GM23338 (cell line): Measurements from ENCODE around the gene MRPS15. TPM values are rescaled to one million over a fixed set of nuclear protein-coding genes. Genes with fewer than 3 reads are reported as not detected.

Experiments used
- ATAC-seq: fragments of 200-7000 bp; cut with Tn5 transposase; 3 replicates; pipeline ENCODE4 v1.9.1; 2020
- DNase-seq: peaks from one replicate; pipeline ENCODE4 v3.0.0-alpha.2; 2015; ENCODE audit warnings: low spot score
- H2AFZ ChIP-seq: fragments of 200-600 bp; sonication (generic); 2 replicates; pipeline ENCODE4 v1.8.0; 2016; ENCODE audit warnings: antibody characterized with exemption, mild to moderate bottlenecking, moderate library complexity
- H3F3A ChIP-seq: fragments of 200-600 bp; sonication (generic); replicated peaks from 2 replicates; pipeline ENCODE4 v1.8.0; 2017; ENCODE audit warnings: antibody characterized with exemption, mixed run types, low read depth
- H3K27ac ChIP-seq: fragments of 200-600 bp; sonication (generic); 2 replicates; pipeline ENCODE4 v1.6.1; 2016; ENCODE audit warnings: low read depth
- H3K27me3 ChIP-seq: fragments of 200-600 bp; sonication (generic); 2 replicates; pipeline ENCODE4 v1.8.0; 2016; ENCODE audit warnings: mild to moderate bottlenecking, mixed run types, moderate library complexity; ENCODE audit not compliant: insufficient read depth
- H3K36me3 ChIP-seq: fragments of 200-600 bp; sonication (generic); 2 replicates; pipeline ENCODE4 v1.8.0; 2016; ENCODE audit warnings: mild to moderate bottlenecking; ENCODE audit not compliant: insufficient read depth
- H3K4me1 ChIP-seq: fragments of 200-600 bp; sonication (generic); 2 replicates; pipeline ENCODE4 v1.8.0; 2016; ENCODE audit warnings: mild to moderate bottlenecking, moderate library complexity; ENCODE audit not compliant: insufficient read depth
- H3K4me2 ChIP-seq: fragments of 200-600 bp; sonication (generic); 2 replicates; pipeline ENCODE4 v1.7.1; 2017; ENCODE audit warnings: mixed run types
- H3K4me3 ChIP-seq: fragments of 200-600 bp; sonication (generic); 2 replicates; pipeline ENCODE4 v1.6.1; 2016; ENCODE audit warnings: mixed run types
- H3K79me2 ChIP-seq: fragments of 200-600 bp; sonication (generic); replicated peaks from 2 replicates; pipeline ENCODE4 v1.8.0; 2017; ENCODE audit warnings: mild to moderate bottlenecking; ENCODE audit not compliant: insufficient read depth
- H3K9me2 ChIP-seq: fragments of 200-600 bp; sonication (generic); 2 replicates; pipeline ENCODE4 v1.8.0; 2017; ENCODE audit not compliant: insufficient read depth
- H4K20me1 ChIP-seq: fragments of 200-600 bp; sonication (generic); replicated peaks from 2 replicates; pipeline ENCODE4 v1.8.0; 2017; ENCODE audit warnings: mild to moderate bottlenecking; ENCODE audit not compliant: insufficient read depth
- H3K27ac Mint-ChIP-seq: 2 replicates; pipeline ENCODE4 v1.8.0; 2020; ENCODE audit warnings: inconsistent platforms, mild to moderate bottlenecking, moderate library complexity, mixed read lengths
- H3K27me3 Mint-ChIP-seq: 3 replicates; pipeline ENCODE4 v1.8.0; 2022; ENCODE audit warnings: low read depth, mild to moderate bottlenecking, moderate library complexity, mixed read lengths, inconsistent platforms; ENCODE audit not compliant: insufficient read depth, poor library complexity
- H3K36me3 Mint-ChIP-seq: 3 replicates; pipeline ENCODE4 v1.8.0; 2021; ENCODE audit warnings: low read depth, mild to moderate bottlenecking, inconsistent platforms, moderate library complexity, mixed read lengths
- H3K4me1 Mint-ChIP-seq: 3 replicates; pipeline ENCODE4 v1.8.0; 2020; ENCODE audit warnings: mild to moderate bottlenecking, inconsistent platforms, mixed read lengths
- H3K4me3 Mint-ChIP-seq: 3 replicates; pipeline ENCODE4 v1.8.0; 2021; ENCODE audit warnings: moderate library complexity, mild to moderate bottlenecking, inconsistent platforms, mixed read lengths
- H3K9me3 Mint-ChIP-seq: 3 replicates; pipeline ENCODE4 v1.8.0; 2020; ENCODE audit warnings: moderate library complexity, mild to moderate bottlenecking, inconsistent platforms, mixed read lengths
- CTCF ChIP-seq, 2 experiments: fragments of 200-600 bp in 1 of 2; sonication (generic) in 1 of 2; conservative IDR thresholded peaks; 2 replicates each; pipeline versions ENCODE4 v1.5.1 to v1.6.1; 2016 to 2017; ENCODE audit warnings: antibody characterized with exemption in 2 of 2, low read depth in 2 of 2, mild to moderate bottlenecking in 2 of 2, moderate library complexity in 1 of 2
- EZH2phosphoT487 ChIP-seq: fragments of 200-600 bp; sonication (generic); IDR thresholded peaks from one replicate; pipeline ENCODE4 v1.8.1; 2018; ENCODE audit warnings: antibody characterized with exemption; ENCODE audit not compliant: unreplicated experiment
- POLR2AphosphoS5 ChIP-seq: IDR thresholded peaks from 2 replicates; pipeline ENCODE4 v1.6.1; 2016; ENCODE audit warnings: antibody characterized with exemption, low read depth
- ZNF114 ChIP-seq: fragments of 250-450 bp; sonication (Bioruptor Pico); IDR thresholded peaks from 2 replicates; pipeline ENCODE4 v1.5.0; 2020; ENCODE audit warnings: mild to moderate bottlenecking, moderate library complexity
- polyA plus RNA-seq: library from polyadenylated mRNA; unstranded; fragments of >200 nt; fragmentation: Nextera tagmentation; extraction: Ambion mirVana; gene quantifications from 2 replicates; pipeline ENCODE4 v1.2.1, GENCODE V29; 2016
- total RNA-seq: library from RNA; depleted of rRNA; stranded (reverse); fragments of >200 nt; shearing (Covaris generic); gene quantifications from 2 replicates; pipeline ENCODE4 v1.2.3, GENCODE V29; 2014
- TF ChIP-seq, protein P1 (sequence below): fragments of 250-450 bp; sonication (Bioruptor Pico); IDR thresholded peaks from 2 replicates; pipeline ENCODE4 v1.5.0; 2020; ENCODE audit warnings: mild to moderate bottlenecking, moderate library complexity

MRPS15 gene
- total and polyA plus RNA-seq, 2 experiments from 2014 or later, result 105 to 311 TPM

DNA sequence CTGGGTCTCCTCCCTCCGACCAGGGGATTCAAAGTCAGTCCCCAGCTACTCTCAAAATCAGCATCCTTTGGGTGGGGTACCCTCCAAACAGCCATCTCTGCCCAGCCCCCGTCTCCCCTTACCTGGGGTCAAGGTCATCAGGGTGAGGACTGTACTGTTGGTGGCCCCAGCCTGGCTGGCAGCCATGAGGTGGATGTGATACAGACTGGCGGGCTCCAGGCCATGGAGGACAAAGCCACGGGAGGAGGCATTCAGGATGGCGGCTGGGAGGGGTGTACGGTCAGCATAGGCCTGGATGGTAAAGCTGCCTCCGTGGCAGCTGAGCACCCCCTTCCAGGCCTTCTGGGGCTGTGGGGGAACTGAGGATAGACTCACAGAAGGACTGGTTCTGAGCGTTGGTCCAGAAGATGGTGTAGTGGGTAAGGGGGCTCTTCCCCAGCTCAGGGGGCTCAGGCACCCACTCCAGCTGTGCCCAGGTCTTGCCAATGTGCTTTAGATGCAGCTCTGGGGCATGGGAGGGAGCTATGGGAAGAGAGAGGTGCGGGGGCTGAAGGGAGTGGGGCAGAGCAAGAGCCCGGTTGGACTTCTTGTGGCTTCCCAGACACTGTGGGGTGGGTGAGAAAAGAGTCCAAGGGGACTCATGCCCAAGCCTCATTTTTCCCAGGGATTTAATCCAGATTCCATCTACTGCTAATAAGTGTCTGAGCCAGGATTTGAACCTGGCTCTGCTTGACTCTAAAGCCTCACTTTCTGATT is 3.7 kb upstream of the MRPS15 start (continued):
- TF ChIP-seq, protein P1, sequence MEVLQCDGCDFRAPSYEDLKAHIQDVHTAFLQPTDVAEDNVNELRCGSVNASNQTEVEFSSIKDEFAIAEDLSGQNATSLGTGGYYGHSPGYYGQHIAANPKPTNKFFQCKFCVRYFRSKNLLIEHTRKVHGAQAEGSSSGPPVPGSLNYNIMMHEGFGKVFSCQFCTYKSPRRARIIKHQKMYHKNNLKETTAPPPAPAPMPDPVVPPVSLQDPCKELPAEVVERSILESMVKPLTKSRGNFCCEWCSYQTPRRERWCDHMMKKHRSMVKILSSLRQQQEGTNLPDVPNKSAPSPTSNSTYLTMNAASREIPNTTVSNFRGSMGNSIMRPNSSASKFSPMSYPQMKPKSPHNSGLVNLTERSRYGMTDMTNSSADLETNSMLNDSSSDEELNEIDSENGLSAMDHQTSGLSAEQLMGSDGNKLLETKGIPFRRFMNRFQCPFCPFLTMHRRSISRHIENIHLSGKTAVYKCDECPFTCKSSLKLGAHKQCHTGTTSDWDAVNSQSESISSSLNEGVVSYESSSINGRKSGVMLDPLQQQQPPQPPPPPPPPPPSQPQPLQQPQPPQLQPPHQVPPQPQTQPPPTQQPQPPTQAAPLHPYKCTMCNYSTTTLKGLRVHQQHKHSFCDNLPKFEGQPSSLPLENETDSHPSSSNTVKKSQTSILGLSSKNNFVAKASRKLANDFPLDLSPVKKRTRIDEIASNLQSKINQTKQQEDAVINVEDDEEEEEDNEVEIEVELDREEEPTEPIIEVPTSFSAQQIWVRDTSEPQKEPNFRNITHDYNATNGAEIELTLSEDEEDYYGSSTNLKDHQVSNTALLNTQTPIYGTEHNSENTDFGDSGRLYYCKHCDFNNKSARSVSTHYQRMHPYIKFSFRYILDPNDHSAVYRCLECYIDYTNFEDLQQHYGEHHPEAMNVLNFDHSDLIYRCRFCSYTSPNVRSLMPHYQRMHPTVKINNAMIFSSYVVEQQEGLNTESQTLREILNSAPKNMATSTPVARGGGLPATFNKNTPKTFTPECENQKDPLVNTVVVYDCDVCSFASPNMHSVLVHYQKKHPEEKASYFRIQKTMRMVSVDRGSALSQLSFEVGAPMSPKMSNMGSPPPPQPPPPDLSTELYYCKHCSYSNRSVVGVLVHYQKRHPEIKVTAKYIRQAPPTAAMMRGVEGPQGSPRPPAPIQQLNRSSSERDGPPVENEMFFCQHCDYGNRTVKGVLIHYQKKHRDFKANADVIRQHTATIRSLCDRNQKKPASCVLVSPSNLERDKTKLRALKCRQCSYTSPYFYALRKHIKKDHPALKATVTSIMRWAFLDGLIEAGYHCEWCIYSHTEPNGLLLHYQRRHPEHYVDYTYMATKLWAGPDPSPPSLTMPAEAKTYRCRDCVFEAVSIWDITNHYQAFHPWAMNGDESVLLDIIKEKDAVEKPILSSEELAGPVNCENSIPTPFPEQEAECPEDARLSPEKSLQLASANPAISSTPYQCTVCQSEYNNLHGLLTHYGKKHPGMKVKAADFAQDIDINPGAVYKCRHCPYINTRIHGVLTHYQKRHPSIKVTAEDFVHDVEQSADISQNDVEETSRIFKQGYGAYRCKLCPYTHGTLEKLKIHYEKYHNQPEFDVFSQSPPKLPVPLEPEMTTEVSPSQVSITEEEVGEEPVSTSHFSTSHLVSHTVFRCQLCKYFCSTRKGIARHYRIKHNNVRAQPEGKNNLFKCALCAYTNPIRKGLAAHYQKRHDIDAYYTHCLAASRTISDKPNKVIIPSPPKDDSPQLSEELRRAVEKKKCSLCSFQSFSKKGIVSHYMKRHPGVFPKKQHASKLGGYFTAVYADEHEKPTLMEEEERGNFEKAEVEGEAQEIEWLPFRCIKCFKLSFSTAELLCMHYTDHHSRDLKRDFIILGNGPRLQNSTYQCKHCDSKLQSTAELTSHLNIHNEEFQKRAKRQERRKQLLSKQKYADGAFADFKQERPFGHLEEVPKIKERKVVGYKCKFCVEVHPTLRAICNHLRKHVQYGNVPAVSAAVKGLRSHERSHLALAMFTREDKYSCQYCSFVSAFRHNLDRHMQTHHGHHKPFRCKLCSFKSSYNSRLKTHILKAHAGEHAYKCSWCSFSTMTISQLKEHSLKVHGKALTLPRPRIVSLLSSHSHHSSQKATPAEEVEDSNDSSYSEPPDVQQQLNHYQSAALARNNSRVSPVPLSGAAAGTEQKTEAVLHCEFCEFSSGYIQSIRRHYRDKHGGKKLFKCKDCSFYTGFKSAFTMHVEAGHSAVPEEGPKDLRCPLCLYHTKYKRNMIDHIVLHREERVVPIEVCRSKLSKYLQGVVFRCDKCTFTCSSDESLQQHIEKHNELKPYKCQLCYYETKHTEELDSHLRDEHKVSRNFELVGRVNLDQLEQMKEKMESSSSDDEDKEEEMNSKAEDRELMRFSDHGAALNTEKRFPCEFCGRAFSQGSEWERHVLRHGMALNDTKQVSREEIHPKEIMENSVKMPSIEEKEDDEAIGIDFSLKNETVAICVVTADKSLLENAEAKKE (CRISPR knock-in tag), result no peak
- no peak for TF ChIP-seq CTCF (conservative IDR thresholded peaks at IDR 0.05; ENCODE audit: low read depth in 2 of 2)
- no peak for TF ChIP-seq ZNF114 (CRISPR knock-in tag)
- no peak for TF ChIP-seq POLR2AphosphoS5

GRCh38 chr1:36467027-36467410 is 2.8 kb upstream of the MRPS15 start:
- Histone ChIP-seq H3K27ac (no peak overlapping the region), H3K4me1 (peaks cover 12% of the 10 kb centered on the region; the same call in 1 of the 2 replicates), H3K79me2 (peaks cover 7% of the 10 kb centered on the region; the same call in 1 of the 2 replicates), H4K20me1 (0 out of 2 replicates have a peak, but pooled peaks cover 5% of the 10 kb centered on the region), H3F3A (peaks cover 5% of the 10 kb centered on the region), H3K4me3 (no peak overlapping the region), H2AFZ (no peak overlapping the region), H3K36me3 (peaks cover 4% of the 10 kb centered on the region; the same call in 1 of the 2 replicates), H3K27me3 (peaks cover 50% of the 10 kb centered on the region), H3K9me2 (no peaks in the 10 kb centered on the region), H3K4me2 (no peak overlapping the region)
- Mint-ChIP-seq H3K9me3 (no peaks in the 10 kb centered on the region), H3K27ac (no peak overlapping the region), H3K4me1 (peaks cover 26% of the 10 kb centered on the region), H3K36me3 (peaks cover 10% of the 10 kb centered on the region; the same call in 1 of the 3 replicates), H3K27me3 (peaks cover 42% of the 10 kb centered on the region), H3K4me3 (no peak overlapping the region)
- ATAC-seq, result no peak
- no peak for DNase-seq
- TF ChIP-seq EZH2phosphoT487 (no peak), CTCF (conservative IDR thresholded peaks at IDR 0.05; ENCODE audit: low read depth in 2 of 2) (no peak)
